ENCODE data around the gene RASSF8. TPM values are rescaled to one million over a fixed set of nuclear protein-coding genes. Genes with fewer than 3 reads are reported as not detected.

The RASSF8 gene
- polyA plus RNA-seq, 4 donors = 0.22 to 6.0 (median 2.6) TPM

Other genes starting within 250 kb of the RASSF8 start
- 1 to 10 TPM in 2 of 4 donors, under 1 TPM in 2; 0.54 to 9.7 (median 1.0) TPM for gene BHLHE41, start 166.4 kb downstream of the RASSF8 start, polyA plus RNA-seq
- gene SSPN, start 236.9 kb downstream of the RASSF8 start, polyA plus RNA-seq = 1 to 10 TPM in 2 of 4 donors, under 1 TPM in 2; 0.67 to 4.7 (median 1.7) TPM